ENCODE measurements around the gene USP35.
"Not testable (repeated sequence)": the region's sequence is repeated elsewhere in the genome, so short reads cannot be mapped to it uniquely, and the experiment has no call there.

The USP35 gene

DNA sequence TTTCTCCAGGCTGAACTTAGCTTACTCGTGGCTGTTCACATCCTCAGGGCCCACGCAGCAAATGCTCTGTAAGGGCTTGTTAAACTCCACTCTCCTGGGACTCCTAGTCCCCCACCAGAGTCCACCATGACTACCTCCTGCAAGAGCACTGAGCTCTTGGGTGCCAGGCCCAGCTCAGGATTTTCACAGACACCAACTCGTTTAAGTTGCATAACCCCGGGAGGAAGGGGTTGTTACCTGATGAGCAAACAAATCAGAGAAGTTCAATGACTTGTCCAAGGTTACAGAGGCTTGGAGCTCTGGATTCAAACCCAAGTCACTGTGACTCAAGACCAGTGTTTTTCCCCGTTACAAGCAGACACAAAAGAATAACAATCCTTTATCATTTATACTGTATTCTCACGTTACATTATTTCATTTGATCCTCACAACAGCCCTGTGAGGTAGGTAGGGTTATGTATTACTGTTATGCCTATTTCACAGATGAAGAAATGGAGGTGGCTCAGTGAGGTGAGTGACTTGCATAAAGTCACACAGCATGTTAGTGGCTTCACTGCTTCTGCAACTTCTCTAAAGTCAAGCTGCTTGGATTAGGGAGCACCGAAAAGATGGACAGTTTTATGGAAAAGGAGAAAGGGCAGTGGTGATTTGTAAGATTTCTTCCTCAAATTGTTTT is 17.7 kb upstream of the USP35 start:
- no peak for DNase-seq (ENCODE audit: low read depth)

DNA sequence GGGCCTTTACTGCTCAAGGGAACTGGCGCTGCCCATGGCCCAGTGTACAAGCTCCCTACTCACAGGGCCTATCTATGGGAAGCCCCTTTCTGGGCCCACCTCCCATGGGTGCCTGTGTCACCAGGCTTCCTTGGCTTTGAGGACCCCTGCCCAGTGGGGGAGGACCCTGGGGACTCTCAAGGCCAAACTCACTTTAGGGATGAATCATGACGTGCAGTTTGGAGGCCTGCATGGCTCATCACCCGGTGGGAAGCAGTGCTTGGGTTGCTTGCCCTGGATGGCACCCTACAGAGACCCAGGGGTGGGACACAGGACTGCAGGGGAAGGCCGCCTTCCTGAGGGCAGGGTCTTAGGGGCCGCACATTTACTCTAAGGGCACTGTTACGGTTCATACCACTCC is 16.8 kb upstream of the USP35 start:
- DNase-seq (ENCODE audit: low read depth) = no peak

DNA sequence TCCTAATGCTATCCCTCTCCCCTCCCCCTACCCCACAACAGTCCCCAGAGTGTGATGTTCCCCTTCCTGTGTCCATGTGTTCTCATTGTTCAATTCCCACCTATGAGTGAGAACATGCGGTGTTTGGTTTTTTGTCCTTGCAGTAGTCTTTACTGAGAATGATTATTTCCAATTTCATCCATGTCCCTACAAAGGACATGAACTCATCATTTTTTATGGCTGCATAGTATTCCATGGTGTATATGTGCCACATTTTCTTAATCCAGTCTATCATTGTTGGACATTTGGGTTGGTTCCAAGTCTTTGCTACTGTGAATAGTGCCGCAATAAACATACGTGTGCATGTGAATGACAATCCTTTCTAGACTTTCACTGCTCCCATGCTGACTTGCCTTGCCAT is 12.9 kb upstream of the USP35 start:
- DNase-seq (ENCODE audit: low read depth) = not testable (repeated sequence)

DNA sequence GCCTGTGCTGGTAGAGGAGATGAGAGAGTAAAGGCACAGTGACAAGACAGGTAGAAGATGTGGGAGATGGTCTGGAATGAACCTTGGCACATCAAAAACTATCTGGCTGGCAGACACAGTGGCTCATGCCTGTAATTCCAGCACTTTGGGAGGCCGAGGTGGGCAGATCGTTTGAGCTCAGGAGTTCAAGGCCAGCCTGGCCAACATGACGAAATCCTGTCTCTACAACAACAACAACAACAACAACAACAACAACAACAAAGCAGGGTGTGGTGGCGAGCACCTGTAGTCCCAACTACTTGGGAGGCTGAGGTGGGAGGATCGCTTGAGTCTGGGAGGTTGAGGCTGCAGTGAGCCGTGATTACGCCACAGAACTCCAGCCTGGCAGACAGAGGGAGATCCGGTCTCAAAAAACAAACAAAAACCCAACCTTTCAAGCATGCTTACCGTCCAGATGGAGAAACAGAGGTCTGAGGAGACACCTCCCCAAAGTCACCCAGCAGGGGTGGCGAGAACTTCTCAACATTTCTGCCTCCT is 12.0 kb upstream of the USP35 start:
- DNase-seq (ENCODE audit: low read depth) = no peak

DNA sequence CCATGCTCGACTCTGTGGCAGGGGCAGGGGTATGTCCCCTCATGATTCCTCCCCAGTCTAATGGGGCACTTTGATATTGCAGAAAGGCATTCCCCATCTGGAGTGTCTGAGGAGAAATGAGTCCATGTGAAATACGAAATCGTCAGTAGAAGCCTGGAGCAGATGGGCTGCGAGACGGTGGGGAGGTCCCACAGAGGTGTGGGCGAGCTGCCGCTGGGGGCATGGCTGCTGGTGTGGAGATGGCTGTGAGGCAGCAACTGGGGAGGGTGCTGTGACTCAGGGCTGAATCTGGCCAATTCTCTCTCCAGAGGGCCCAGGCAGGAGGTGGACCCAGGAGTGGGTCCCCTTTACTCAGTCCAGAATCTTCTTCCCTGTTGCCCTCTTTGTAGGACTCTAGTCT is 11.5 kb upstream of the USP35 start:
- DNase-seq (ENCODE audit: low read depth) = no peak

DNA sequence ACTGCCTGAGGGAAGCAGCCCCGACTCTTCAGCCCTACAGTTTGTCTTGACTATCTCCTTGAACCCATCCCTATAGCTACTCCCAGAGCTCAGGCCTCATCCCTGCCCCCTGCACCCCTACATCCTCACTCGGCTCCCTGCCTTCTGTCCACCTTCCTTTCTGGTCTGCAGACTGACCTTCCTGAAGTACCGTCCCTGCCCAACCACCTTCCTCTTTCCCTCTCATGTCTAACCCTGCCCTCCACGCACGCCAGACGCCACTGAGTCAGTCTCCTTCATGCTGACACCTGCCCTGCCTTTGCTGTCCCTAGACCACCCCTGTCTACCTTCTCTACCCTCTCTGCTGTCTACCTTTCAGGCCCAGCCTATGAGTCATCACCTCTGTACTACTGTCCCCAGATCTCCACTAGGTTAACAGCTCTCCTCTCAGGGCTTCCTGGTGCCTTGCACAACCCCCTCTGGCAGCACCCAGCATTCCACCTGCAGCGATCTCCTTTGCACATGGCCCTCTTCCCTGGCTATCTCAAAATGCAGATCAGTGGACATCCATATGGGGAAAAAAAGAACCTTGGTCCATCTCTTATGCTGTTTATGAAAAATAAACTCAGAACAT is 9.2 kb upstream of the USP35 start:
- no peak for DNase-seq (ENCODE audit: low read depth)

DNA sequence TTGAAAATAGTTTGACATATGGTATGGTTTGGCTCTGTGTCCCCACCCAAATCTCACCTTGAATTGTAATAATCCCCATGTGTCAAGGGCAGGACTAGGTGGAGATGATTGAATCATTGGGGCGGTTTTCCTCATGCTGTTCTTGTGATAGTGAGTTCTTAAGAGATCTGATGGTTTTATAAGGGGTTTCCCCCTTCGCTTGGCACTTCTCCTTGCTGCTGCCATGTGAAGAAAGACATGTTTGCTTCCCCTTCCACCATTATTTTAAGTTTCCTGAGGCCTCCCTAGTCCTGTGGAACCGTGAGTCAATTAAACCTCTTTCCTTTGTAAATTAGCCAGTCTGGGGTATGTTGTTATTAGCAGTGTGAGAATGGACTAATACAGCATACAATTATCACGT is 8.0 kb upstream of the USP35 start:
- DNase-seq (ENCODE audit: low read depth) = no peak

DNA sequence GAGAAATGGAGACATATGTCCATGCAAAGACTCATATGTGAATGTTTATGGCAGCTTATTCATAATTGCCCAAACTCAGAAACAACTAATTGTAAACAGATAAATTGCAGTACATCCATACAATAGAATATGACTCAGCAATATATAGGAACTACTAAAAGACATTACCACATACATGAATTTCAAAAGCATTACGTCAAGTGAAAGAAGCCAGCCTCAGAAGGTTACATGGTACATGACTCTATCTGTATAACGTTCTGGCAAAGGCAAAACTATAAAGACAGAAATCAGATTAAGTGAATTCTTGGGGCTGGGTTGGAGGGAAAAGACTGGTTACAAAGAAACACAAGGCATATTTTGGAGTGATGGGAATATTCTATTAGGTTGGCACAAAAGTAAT is 7.5 kb upstream of the USP35 start:
- no peak for DNase-seq (ENCODE audit: low read depth)

DNA sequence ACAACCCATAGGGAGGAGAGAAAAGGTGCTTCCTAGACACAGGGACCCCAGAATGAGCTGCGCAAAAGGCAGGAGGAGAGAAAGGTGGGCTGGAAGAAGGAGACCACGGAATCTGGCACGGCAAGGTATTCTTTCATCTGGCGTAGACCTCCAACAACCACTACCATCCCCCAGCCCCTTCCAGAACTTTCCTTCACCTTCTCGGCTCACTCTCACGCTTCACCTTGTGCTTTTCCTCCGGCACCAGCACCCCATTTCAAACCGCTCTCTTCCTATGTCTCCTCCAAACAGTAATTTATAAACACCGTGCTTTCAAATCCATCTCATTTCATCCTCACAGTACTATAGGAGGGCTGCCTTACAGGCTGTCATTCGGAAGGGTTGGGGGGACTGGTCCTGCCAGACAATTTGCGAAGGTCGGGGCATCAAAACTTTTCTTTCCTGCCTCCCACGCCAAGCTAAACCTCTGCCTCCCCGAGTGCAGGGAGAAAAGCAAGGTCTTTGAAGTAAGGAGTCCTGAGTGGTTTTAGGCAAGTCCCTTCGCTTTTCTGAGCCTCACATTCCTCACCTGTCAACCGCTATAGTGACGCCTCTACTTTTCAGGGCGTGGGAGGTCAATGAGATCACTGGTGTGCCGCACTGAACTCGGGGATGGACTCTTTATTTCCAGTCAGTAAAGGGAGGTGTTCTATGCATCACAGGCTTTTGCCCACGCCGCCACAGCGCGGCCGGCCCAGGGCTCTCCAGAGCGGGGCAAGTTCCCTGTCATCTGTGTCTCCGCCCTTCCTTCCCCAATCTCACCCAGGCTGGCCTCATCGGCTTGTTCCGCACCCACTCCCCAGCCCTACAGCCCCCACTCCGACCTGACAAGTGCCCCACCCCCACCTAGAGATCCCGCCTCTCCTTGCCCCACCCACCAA is 1.1 kb upstream of the USP35 start:
- DNase-seq (ENCODE audit: low read depth) = peak; percentile 74

DNA sequence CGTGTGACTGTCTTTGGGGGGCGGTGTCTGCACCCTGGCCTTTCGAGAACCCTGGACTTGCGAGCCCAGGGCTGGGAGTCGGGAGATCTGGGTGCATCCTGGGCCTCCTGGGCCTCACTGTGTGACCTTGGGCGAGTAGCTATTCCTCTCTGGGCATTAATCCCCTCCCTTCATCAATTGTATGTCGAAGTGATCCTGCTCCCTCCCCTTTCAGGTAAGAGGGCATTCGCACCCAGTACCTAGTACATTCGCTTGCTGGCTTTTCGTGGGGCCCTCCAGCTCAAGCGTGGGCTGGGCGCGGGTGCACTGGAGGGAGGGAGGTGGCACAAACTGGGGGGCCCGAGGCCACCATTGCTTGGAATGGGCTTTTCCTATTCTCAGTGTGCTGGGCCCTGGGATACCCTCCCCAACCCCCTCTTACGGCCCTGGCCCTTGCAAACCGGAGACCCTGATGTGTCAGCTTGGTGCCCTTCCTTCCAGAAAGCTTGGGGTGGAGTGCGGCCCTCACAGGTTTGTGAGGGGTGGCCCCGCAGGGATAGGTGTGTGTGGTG is 530 bp downstream of the USP35 start:
- no peak for DNase-seq (ENCODE audit: low read depth)

DNA sequence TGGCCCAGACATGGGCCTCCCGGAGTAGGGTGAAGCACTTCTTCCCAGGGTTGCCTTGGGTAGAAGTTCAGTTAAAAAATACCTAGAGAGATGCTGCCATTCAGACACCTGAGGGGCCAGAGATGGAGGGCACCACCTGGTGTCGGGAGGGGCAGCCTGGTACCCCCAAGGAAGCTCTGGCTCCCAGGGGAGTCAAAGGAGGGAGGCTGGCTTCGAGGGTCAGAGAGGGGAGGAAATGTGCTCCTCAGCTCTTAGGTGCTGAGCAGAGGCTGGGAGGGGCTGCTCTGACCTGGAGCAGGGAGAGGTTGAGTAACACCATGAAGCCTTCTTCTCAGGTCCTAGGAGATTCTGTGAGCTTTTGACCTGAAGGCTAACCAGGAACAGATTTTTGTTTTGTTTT is 1.1 kb downstream of the USP35 start:
- DNase-seq (ENCODE audit: low read depth) = no peak

DNA sequence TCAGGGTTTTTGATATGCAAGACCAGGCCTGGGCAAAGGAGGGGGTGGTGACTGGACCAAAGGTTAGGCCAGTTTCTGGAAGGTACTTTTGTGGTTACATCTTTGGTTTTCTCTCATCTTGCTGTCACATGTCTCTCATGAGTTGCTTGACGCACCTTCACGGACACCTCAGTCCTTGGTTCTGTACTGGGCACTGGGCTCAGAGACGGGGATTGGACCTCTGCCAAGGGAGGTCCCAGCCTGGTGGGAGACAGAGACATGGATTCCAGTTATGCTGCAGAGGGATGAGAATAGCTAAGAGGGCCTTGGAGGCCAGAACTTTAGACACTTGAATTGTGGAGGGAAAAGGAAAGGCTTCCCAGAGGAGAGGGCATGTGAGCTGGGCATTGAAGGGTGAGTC is 1.7 kb downstream of the USP35 start:
- no peak for DNase-seq (ENCODE audit: low read depth)

DNA sequence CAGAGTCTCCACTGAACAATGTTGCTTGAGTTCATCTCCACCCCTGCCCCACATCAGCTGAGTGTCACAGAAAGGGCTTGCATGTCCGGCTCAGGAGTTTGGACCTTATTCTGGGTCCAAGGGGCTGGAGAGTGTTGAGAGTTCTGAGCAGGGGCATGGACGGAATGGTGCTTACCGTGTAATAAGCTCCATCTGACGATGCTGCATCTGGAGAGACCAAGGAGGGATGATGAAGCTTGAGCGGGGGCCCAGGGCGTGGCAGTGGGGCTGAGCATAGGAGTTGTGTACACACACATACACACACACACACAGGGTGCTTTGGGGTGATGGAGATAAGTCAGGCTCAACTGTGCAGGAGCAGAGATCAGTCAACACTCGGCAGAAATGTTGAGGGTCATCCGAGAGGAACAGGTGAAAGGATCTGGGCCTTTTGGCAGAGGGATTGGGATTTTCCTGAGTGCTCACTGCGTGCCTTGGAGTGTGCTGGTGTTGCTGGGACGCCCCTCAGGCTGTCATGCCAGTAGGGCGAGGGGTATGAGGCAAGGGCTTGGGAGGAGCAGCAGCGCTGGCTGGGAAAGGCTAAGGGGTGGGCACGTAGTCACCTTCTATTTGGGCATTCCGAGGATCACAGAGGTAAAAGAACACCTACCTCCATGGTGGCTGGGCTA is 2.3 kb downstream of the USP35 start:
- DNase-seq (ENCODE audit: low read depth) = no peak

DNA sequence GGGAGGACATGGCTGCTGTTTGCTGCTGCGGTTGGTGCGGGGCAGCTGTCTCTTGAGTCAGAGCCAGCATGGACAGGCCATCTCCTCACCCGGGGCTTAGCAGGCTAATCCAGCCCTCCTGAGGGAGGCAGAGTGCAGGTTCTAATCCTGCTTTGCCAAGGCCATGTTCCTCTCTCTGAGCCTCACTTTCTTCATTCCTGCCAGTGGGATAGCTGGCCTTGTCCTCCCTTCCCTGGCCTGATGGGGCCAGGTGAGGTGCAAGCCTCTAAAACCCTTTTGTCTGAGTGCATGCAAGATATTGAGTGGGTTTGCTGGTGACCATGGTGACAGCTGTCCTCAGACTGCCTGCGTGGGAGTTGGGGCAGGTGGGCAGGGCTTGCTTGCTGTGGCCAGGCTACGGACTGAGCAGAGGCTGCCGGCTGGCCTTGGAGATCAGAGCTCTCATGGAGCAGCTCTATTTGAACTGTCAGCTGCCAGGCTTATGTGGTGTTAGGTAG is 3.6 kb downstream of the USP35 start:
- DNase-seq (ENCODE audit: low read depth) = no peak

DNA sequence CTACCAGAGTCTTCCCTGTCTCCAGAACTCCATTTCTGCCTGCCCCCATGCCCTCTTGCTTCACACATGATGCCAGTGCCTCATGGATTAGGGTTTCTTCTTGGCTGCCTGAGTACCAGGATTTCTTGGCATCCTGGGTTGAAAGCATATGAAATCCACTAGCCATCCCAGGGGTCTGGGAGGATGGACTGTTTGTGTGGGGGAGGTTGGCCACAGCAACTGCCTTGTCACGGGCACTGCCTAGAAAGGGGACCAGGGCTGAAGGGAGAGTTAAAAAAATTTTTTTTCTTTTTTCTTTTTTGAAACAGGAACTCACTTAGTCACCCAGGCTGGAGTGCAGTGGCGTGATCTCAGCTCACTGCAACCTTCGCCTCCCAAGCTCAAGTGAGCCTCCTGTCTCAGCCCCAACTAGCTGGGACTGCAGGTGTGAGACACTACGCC is 4.2 kb downstream of the USP35 start:
- DNase-seq (ENCODE audit: low read depth) = no peak

DNA sequence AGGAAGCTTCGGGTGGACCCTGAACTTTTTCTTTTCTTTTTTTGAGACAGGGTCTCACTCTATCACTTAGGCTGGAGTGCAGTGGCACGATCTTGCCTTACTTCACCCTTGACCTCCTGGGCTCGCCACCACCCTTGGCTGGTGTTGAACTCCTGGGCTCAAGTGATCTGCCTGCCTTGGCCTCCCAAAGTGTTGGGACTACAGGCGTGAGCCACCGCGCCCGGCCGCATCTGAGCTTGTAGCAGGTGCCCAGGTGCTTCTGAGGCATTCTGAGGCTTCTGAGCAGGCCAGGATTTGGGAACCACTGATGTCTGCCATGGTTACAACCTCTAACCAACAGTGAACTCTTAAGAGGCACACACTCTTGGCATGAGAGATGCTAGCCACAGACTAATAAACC is 5.1 kb downstream of the USP35 start:
- no peak for DNase-seq (ENCODE audit: low read depth)

DNA sequence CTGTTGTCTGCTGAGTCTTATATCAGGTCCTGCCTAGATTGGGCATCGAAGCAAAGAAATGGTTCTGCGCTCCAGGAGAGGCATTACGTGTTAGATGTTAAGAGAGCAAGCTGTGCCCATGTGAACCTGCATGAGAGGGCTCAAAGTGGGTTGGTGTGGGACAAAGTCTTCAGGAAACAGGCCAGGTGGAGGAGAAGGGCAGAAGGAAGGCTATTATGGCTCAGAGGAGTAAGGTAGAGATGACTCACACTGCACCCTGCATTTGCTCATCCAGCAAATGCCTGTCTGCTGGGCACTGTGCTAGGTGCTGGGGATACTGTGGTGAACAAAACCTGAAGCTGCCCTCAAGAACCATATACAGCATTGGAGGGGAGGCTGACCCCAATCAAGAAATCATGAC is 5.8 kb downstream of the USP35 start:
- no peak for DNase-seq (ENCODE audit: low read depth)

DNA sequence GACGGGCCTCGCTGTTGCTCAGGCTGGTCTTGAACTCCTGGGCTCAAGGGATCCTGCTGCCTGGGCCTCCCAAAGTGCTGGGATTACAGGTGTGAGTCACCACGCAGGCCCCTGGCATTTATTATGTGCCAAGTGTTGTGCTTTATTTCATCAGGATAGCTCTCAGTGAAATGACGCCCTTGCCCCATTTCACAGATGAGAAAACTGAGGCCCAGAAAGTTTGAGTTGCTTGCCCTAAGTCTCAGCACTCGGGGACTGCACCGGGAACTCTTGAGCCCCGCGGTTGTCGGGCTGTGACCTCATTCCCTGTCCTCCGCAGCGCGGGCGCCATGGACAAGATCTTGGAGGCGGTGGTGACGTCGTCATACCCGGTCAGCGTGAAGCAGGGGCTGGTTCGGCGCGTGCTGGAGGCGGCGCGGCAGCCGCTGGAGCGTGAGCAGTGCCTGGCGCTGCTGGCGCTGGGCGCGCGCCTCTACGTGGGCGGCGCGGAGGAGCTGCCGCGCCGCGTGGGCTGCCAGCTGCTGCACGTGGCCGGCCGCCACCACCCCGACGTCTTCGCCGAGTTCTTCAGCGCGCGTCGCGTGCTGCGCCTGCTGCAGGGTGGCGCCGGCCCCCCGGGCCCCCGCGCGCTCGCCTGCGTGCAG is 7.3 kb downstream of the USP35 start:
- DNase-seq (ENCODE audit: low read depth) = no peak

DNA sequence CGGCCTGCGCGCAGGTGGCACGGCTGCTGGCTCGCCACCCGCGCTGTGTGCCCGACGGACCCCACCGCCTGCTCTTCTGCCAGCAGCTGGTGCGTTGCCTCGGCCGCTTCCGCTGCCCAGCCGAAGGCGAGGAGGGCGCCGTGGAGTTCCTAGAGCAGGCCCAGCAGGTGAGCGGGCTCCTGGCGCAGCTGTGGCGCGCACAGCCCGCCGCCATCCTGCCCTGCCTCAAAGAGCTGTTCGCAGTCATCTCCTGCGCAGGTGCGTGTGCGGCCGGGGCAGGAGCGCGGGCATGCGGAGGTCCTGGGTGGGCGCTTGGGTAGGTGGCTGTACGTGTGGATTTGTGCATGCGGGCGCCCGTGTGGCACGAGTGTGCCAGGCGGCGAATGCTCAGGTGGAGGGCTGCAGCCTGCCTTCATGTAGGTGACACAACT is 8.0 kb downstream of the USP35 start:
- DNase-seq (ENCODE audit: low read depth) = no peak

DNA sequence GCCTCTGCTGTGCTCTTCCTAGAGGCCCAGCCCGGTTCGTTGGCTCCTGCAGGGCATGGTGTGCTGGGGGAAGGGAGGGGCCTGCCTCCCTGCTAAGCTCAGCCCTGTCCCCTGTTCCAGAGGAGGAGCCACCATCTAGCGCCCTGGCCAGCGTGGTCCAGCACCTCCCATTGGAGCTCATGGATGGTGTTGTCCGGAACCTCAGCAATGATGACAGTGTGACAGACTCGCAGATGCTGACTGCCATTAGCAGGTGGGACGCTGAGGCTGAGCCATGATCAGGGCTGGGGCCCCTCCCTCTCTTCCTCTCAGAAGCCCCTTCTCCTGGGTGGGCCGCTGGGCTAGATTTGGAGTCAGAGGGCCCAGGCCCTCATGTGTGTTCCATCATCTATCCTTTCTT is 9.1 kb downstream of the USP35 start:
- DNase-seq (ENCODE audit: low read depth) = no peak

DNA sequence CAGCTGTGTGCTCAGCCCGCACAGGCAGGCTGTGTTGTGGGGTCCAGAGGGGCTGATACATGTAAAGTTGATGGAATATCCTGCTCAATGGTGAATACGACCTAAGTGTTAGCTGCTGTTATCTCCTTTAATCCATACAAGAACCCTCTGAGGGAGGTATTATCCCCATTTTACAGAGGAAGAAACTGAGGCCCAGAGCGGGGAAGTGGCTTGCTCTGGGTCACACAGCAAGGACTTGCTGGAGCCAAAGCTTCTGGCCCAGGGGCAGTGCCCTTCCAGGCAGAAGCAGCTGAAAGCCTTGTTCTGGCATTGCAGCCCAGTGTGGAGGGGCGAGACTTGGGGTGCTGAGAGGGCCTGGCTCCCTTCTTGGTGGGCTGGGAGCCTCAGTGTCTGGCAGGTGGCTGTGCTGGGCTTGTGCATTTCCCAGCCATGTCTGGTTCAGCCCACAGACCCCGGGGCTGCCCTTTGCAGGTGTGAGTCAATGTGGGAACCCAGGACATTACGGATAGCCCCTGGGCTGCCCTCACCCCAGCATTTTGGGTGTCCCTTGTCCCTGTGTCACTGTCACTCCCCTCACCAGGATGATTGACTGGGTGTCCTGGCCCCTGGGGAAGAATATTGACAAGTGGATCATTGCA is 10.4 kb downstream of the USP35 start:
- DNase-seq (ENCODE audit: low read depth) = no peak
